GM12891 (cell line): ENCODE results near the gene CLTRN.

Source experiments
- PAX5 ChIP-seq: IDR thresholded peaks from 2 replicates; pipeline ENCODE4 v1.6.1; 2011; ENCODE audit warnings: low read length, moderate library complexity, mild to moderate bottlenecking; ENCODE audit not compliant: insufficient read depth, severe bottlenecking
- POLR2A ChIP-seq: IDR thresholded peaks from 2 replicates; pipeline ENCODE4 v1.6.1; 2011; ENCODE audit warnings: low read depth, low read length, control low read depth
- POLR2AphosphoS5 ChIP-seq: IDR thresholded peaks from 2 replicates; pipeline ENCODE4 v1.6.1; 2011; ENCODE audit warnings: low read depth, low read length, control low read depth
- TAF1 ChIP-seq: IDR thresholded peaks from 2 replicates; pipeline ENCODE4 v1.6.1; 2011; ENCODE audit warnings: low read depth, low read length, control low read depth

GRCh38 chrX:15653961-15654360 is 10.6 kb downstream of the CLTRN start:
- TF ChIP-seq POLR2A (no peak), POLR2AphosphoS5 (no peak), TAF1 (no peak), PAX5 (no peak)
